H9 (cell line): ENCODE results near the gene MRPL37. TPM values are rescaled to one million over a fixed set of nuclear protein-coding genes. Genes with fewer than 3 reads are reported as not detected.

ENCODE experiments used
- DNase-seq: peaks from one replicate; pipeline ENCODE4 v3.0.0-alpha.2; 2017
- H2AFZ ChIP-seq: one replicate; pipeline ENCODE4 v1.6.1; 2013; ENCODE audit warnings: mild to moderate bottlenecking, low read length, control low read depth, moderate library complexity
- H2AK5ac ChIP-seq: 2 replicates; pipeline ENCODE4 v1.6.1; 2013; ENCODE audit warnings: low read length, control low read depth, mixed read lengths; ENCODE audit not compliant: insufficient read length
- H2BK120ac ChIP-seq: one replicate; pipeline ENCODE4 v1.6.1; 2013; ENCODE audit warnings: low read depth, mild to moderate bottlenecking, low read length, control low read depth, inconsistent platforms; ENCODE audit not compliant: poor library complexity, severe bottlenecking
- H2BK12ac ChIP-seq: 2 replicates; pipeline ENCODE4 v1.6.1; 2013; ENCODE audit warnings: low read length, control low read depth, mixed read lengths, low read depth; ENCODE audit not compliant: insufficient read length
- H2BK15ac ChIP-seq: 2 replicates; pipeline ENCODE4 v1.6.1; 2013; ENCODE audit warnings: low read depth, low read length, control low read depth
- H2BK20ac ChIP-seq: one replicate; pipeline ENCODE4 v1.6.1; 2013; ENCODE audit warnings: low read depth, mild to moderate bottlenecking, low read length, control low read depth, inconsistent platforms; ENCODE audit not compliant: poor library complexity, severe bottlenecking
- H2BK5ac ChIP-seq: 2 replicates; pipeline ENCODE4 v1.6.1; 2013; ENCODE audit warnings: low read length, control low read depth, mixed read lengths; ENCODE audit not compliant: insufficient read length
- H3K14ac ChIP-seq: 2 replicates; pipeline ENCODE4 v1.6.1; 2013; ENCODE audit warnings: low read length, control low read depth; ENCODE audit not compliant: insufficient read depth
- H3K18ac ChIP-seq: 2 replicates; pipeline ENCODE4 v1.6.1; 2013; ENCODE audit warnings: low read depth, mild to moderate bottlenecking, mixed read lengths, low read length, control low read depth; ENCODE audit not compliant: insufficient read length
- H3K23ac ChIP-seq: 2 replicates; pipeline ENCODE4 v1.6.1; 2013; ENCODE audit warnings: low read length, control low read depth, mixed read lengths, low read depth; ENCODE audit not compliant: insufficient read length
- H3K23me2 ChIP-seq: 2 replicates; pipeline ENCODE4 v1.6.1; 2013; ENCODE audit warnings: low read depth, mild to moderate bottlenecking, mixed read lengths, low read length, control low read depth; ENCODE audit not compliant: insufficient read length, poor library complexity, severe bottlenecking
- H3K27ac ChIP-seq: 2 replicates; pipeline ENCODE4 v1.5.1; 2013; ENCODE audit warnings: low read length, control low read depth, mixed read lengths, low read depth; ENCODE audit not compliant: insufficient read length
- H3K27me3 ChIP-seq: 2 replicates; pipeline ENCODE4 v1.6.1; 2013; ENCODE audit warnings: low read length, control low read depth, inconsistent platforms; ENCODE audit not compliant: insufficient read depth
- H3K4ac ChIP-seq: 2 replicates; pipeline ENCODE4 v1.6.1; 2013; ENCODE audit warnings: low read depth, mild to moderate bottlenecking, control low read depth, inconsistent platforms, low read length, moderate library complexity
- H3K4me1 ChIP-seq: 2 replicates; pipeline ENCODE4 v1.6.1; 2013; ENCODE audit warnings: low read length, control low read depth, inconsistent platforms; ENCODE audit not compliant: insufficient read depth
- H3K4me2 ChIP-seq: 2 replicates; pipeline ENCODE4 v1.6.1; 2013; ENCODE audit warnings: low read length, control low read depth, mixed read lengths; ENCODE audit not compliant: insufficient read length, insufficient read depth
- H3K56ac ChIP-seq: 2 replicates; pipeline ENCODE4 v1.6.1; 2013; ENCODE audit warnings: low read depth, mild to moderate bottlenecking, mixed read lengths, low read length, control low read depth; ENCODE audit not compliant: insufficient read length
- H3K79me1 ChIP-seq: 2 replicates; pipeline ENCODE4 v1.6.1; 2013; ENCODE audit warnings: low read depth, mild to moderate bottlenecking, moderate library complexity, low read length, control low read depth, inconsistent platforms; ENCODE audit not compliant: insufficient read depth, poor library complexity, severe bottlenecking
- H3K79me2 ChIP-seq: 2 replicates; pipeline ENCODE4 v1.6.1; 2013; ENCODE audit warnings: low read length, control low read depth, inconsistent platforms; ENCODE audit not compliant: insufficient read depth
- H3K9ac ChIP-seq: 2 replicates; pipeline ENCODE4 v1.6.1; 2013; ENCODE audit warnings: low read length, control low read depth, mixed read lengths; ENCODE audit not compliant: insufficient read length; ENCODE audit errors: extremely low read depth
- H3K9me3 ChIP-seq: one replicate; pipeline ENCODE4 v1.6.1; 2013; ENCODE audit warnings: low read depth, low read length, inconsistent platforms; ENCODE audit not compliant: control insufficient read depth
- H3T11ph ChIP-seq: one replicate; pipeline ENCODE4 v1.6.1; 2013; ENCODE audit warnings: mild to moderate bottlenecking, low read length, control low read depth, inconsistent platforms
- H4K20me1 ChIP-seq: one replicate; pipeline ENCODE4 v1.6.1; 2013; ENCODE audit not compliant: control insufficient read depth, insufficient read length, insufficient read depth
- H4K5ac ChIP-seq: 2 replicates; pipeline ENCODE4 v1.6.1; 2013; ENCODE audit warnings: low read depth, mild to moderate bottlenecking, mixed read lengths, low read length, control low read depth; ENCODE audit not compliant: insufficient read length
- H4K8ac ChIP-seq: replicated peaks from 2 replicates; pipeline ENCODE4 v1.6.1; 2013; ENCODE audit warnings: low read length, control low read depth, mixed read lengths, low read depth; ENCODE audit not compliant: insufficient read length
- H4K91ac ChIP-seq: 2 replicates; pipeline ENCODE4 v1.6.1; 2013; ENCODE audit warnings: low read depth, mild to moderate bottlenecking, moderate library complexity, mixed read lengths, low read length, control low read depth; ENCODE audit not compliant: insufficient read length
- H3K27ac Mint-ChIP-seq, 3 experiments: 2 replicates in 2 of 3; 3 replicates in 1 of 3; pipeline ENCODE4 v1.8.0; 2020 to 2021; ENCODE audit warnings: mixed read lengths in 3 of 3, mild to moderate bottlenecking in 1 of 3, moderate library complexity in 1 of 3
- H3K27me3 Mint-ChIP-seq: 2 replicates; pipeline ENCODE4 v1.8.0; 2021; ENCODE audit warnings: low read depth, mild to moderate bottlenecking, moderate library complexity, mixed read lengths
- H3K36me3 Mint-ChIP-seq, 3 experiments: 2 replicates in 2 of 3; 3 replicates in 1 of 3; pipeline ENCODE4 v1.8.0; 2020 to 2021; ENCODE audit warnings: low read depth in 3 of 3, mixed read lengths in 3 of 3; ENCODE audit not compliant: insufficient read depth in 1 of 3
- H3K4me1 Mint-ChIP-seq, 2 experiments: 2 replicates each; pipeline ENCODE4 v1.8.0; 2020; ENCODE audit warnings: mixed read lengths in 2 of 2
- H3K4me3 Mint-ChIP-seq, 2 experiments: 2 replicates in 1 of 2; 3 replicates in 1 of 2; pipeline ENCODE4 v1.8.0; 2020 to 2021; ENCODE audit warnings: mild to moderate bottlenecking in 2 of 2, mixed read lengths in 2 of 2, moderate library complexity in 1 of 2
- H3K9me3 Mint-ChIP-seq, 2 experiments: 2 replicates in 1 of 2; 3 replicates in 1 of 2; pipeline ENCODE4 v1.8.0; 2020; ENCODE audit warnings: mild to moderate bottlenecking in 2 of 2, mixed read lengths in 2 of 2, moderate library complexity in 1 of 2
- CTCF ChIP-seq: fragments of 200-600 bp; sonication (generic); conservative IDR thresholded peaks from 3 replicates; pipeline ENCODE4 v1.8.0; 2021; ENCODE audit warnings: antibody characterized with exemption, mild to moderate bottlenecking
- WGBS: extraction: QIAGEN DNeasy Blood & Tissue Kit; methylation state at CpG from one replicate; pipeline ENCODE4 v1.1.7; 2013; ENCODE audit warnings: missing lambda C conversion rate, low lambda C conversion rate, mixed read lengths; ENCODE audit not compliant: insufficient read length; ENCODE audit errors: extremely low coverage; 5-methylcytosine and 5-hydroxymethylcytosine counted together
- total RNA-seq: library from RNA; stranded (reverse); gene quantifications from 2 replicates; pipeline ENCODE4 v1.2.1, GENCODE V29; 2021

Gene MRPL37
- total RNA-seq, 1 experiment from 2014 or later = 123 TPM

- WGBS = no CpG with 5 or more reads among the region's 11 CpGs
- Histone ChIP-seq H3K4ac (no peak overlapping the region), H3K18ac (no peak overlapping the region), H3K79me2 (no peaks in the 10 kb centered on the region), H4K8ac (no peak overlapping the region), H4K5ac (no peak overlapping the region), H3K9ac (no peak overlapping the region), H3K4me1 (no peaks in the 10 kb centered on the region), H3K9me3 (no peaks in the 10 kb centered on the region), H3K14ac (no peak overlapping the region), H3K23ac (no peak overlapping the region), H3K79me1 (no peaks in the 10 kb centered on the region), H4K91ac (no peak overlapping the region), H3K23me2 (no peaks in the 10 kb centered on the region), H4K20me1 (no peaks in the 10 kb centered on the region), H2AFZ (no peak overlapping the region), H2BK20ac (no peak overlapping the region), H2AK5ac (no peak overlapping the region), H2BK120ac (no peak overlapping the region), H3K4me2 (no peak overlapping the region), H2BK5ac (no peak overlapping the region), H2BK15ac (no peak overlapping the region), H3K56ac (no peak overlapping the region), H2BK12ac (no peak overlapping the region), H3K27me3 (no peaks in the 10 kb centered on the region), H3K27ac (no peak overlapping the region), H3T11ph (no peak overlapping the region)
- Mint-ChIP-seq H3K4me1 (peaks cover 14 to 21% of the 10 kb centered on the region in 2 experiments), H3K36me3 (peaks cover 32 to 58% (median 47%) of the 10 kb centered on the region in 3 experiments; a peak in 6 of 7 replicates), H3K4me3 (no peak overlapping the region; a peak in 1 of 5 replicates), H3K27ac (peak overlapping the region in 2 of 3 experiments; percentile 66 to 87; a peak in 2 of 7 replicates), H3K9me3 (no peaks in the 10 kb centered on the region), H3K27me3 (peaks cover 2% of the 10 kb centered on the region; the same call in 1 of the 2 replicates)
- no peak for TF ChIP-seq CTCF
- DNase-seq = no peak
These were observed 19.1 kb downstream of the MRPL37 start for GRCh38 chr1:54218883-54219687.
